ENCODE results near the gene ST8SIA6.
"Not testable (repeated sequence)": the region's sequence is repeated elsewhere in the genome, so short reads cannot be mapped to it uniquely, and the experiment has no call there.

The ST8SIA6 gene

GRCh38 chr10:17450024-17450423 is 4.4 kb downstream of the ST8SIA6 start:
- DNase-seq (ENCODE audit: low spot score) = no peak
- Mint-ChIP-seq H3K27me3 (ENCODE audit: low read depth) (peaks cover 52% of the 10 kb centered on the region), H3K27ac (no peak overlapping the region), H3K4me1 (ENCODE audit: low read depth) (peaks cover 15% of the 10 kb centered on the region), H3K9me3 (peaks cover 21% of the 10 kb centered on the region), H3K4me3 (no peak overlapping the region), H3K36me3 (ENCODE audit: low read depth) (peaks cover 10% of the 10 kb centered on the region)

- DNase-seq (ENCODE audit: low spot score) = no peak
- H3K9me3 Mint-ChIP-seq = peaks cover 21% of the 10 kb centered on the region
- H3K4me1 Mint-ChIP-seq (ENCODE audit: low read depth) = peaks cover 22% of the 10 kb centered on the region
- H3K4me3 Mint-ChIP-seq = no peak overlapping the region
- H3K36me3 Mint-ChIP-seq (ENCODE audit: low read depth) = peaks cover 7% of the 10 kb centered on the region
- peaks cover 22% of the 10 kb centered on the region for H3K27me3 Mint-ChIP-seq (ENCODE audit: low read depth)
- no peak overlapping the region for H3K27ac Mint-ChIP-seq
Measured at GRCh38 chr10:17445400-17445998, 8.9 kb downstream of the ST8SIA6 start.

GRCh38 chr10:17444388-17444714 is 10.0 kb downstream of the ST8SIA6 start:
- peak overlapping the region; percentile 45 for H3K27ac Mint-ChIP-seq
- peaks cover 4% of the 10 kb centered on the region for H3K36me3 Mint-ChIP-seq (ENCODE audit: low read depth)
- H3K4me1 Mint-ChIP-seq (ENCODE audit: low read depth) = peaks cover 22% of the 10 kb centered on the region
- DNase-seq (ENCODE audit: low spot score) = no peak
- peaks cover 21% of the 10 kb centered on the region for H3K27me3 Mint-ChIP-seq (ENCODE audit: low read depth)
- H3K4me3 Mint-ChIP-seq = peak overlapping the region; percentile 56
- H3K9me3 Mint-ChIP-seq = peaks cover 16% of the 10 kb centered on the region

GRCh38 chr10:17443707-17444387 is 10.5 kb downstream of the ST8SIA6 start:
- H3K9me3 Mint-ChIP-seq = peaks cover 14% of the 10 kb centered on the region
- H3K36me3 Mint-ChIP-seq (ENCODE audit: low read depth) = peaks cover 3% of the 10 kb centered on the region
- H3K4me3 Mint-ChIP-seq = peak overlapping the region; percentile 56
- peak; percentile 38 for DNase-seq (ENCODE audit: low spot score)
- H3K27me3 Mint-ChIP-seq (ENCODE audit: low read depth) = peaks cover 20% of the 10 kb centered on the region
- H3K4me1 Mint-ChIP-seq (ENCODE audit: low read depth) = peaks cover 22% of the 10 kb centered on the region
- peak overlapping the region; percentile 45 for H3K27ac Mint-ChIP-seq

- H3K9me3 Mint-ChIP-seq = peaks cover 5% of the 10 kb centered on the region
- no peak overlapping the region for H3K27ac Mint-ChIP-seq
- peaks cover 45% of the 10 kb centered on the region for H3K27me3 Mint-ChIP-seq (ENCODE audit: low read depth)
- no peak overlapping the region for H3K4me3 Mint-ChIP-seq
- H3K4me1 Mint-ChIP-seq (ENCODE audit: low read depth) = peaks cover 5% of the 10 kb centered on the region
- no peak for DNase-seq (ENCODE audit: low spot score)
- no peaks in the 10 kb centered on the region for H3K36me3 Mint-ChIP-seq (ENCODE audit: low read depth)
Measured at GRCh38 chr10:17438583-17438982, 15.8 kb downstream of the ST8SIA6 start.

- H3K9me3 Mint-ChIP-seq; H3K27ac Mint-ChIP-seq; DNase-seq (ENCODE audit: low spot score); H3K4me3 Mint-ChIP-seq; H3K4me1 Mint-ChIP-seq (ENCODE audit: low read depth); H3K36me3 Mint-ChIP-seq (ENCODE audit: low read depth): not testable (repeated sequence)
- H3K27me3 Mint-ChIP-seq (ENCODE audit: low read depth) = peaks cover 52% of the 10 kb centered on the region
Measured at GRCh38 chr10:17436578-17436977, 17.8 kb downstream of the ST8SIA6 start.

GRCh38 chr10:17435953-17436352 is 18.4 kb downstream of the ST8SIA6 start:
- no peak overlapping the region for H3K27ac Mint-ChIP-seq
- H3K27me3 Mint-ChIP-seq (ENCODE audit: low read depth) = peaks cover 52% of the 10 kb centered on the region
- no peak for DNase-seq (ENCODE audit: low spot score)
- peaks cover 5% of the 10 kb centered on the region for H3K9me3 Mint-ChIP-seq
- H3K36me3 Mint-ChIP-seq (ENCODE audit: low read depth) = no peaks in the 10 kb centered on the region
- H3K4me1 Mint-ChIP-seq (ENCODE audit: low read depth) = peaks cover 6% of the 10 kb centered on the region
- H3K4me3 Mint-ChIP-seq = no peak overlapping the region

- no peak for DNase-seq (ENCODE audit: low spot score)
- Mint-ChIP-seq H3K9me3 (peaks cover 5% of the 10 kb centered on the region), H3K36me3 (ENCODE audit: low read depth) (no peaks in the 10 kb centered on the region), H3K4me3 (no peak overlapping the region), H3K27me3 (ENCODE audit: low read depth) (peaks cover 47% of the 10 kb centered on the region), H3K4me1 (ENCODE audit: low read depth) (peaks cover 12% of the 10 kb centered on the region), H3K27ac (no peak overlapping the region)
Measured at GRCh38 chr10:17435187-17435586, 19.2 kb downstream of the ST8SIA6 start.

GRCh38 chr10:17432723-17433122 is 21.7 kb downstream of the ST8SIA6 start:
- H3K36me3 Mint-ChIP-seq (ENCODE audit: low read depth) = no peaks in the 10 kb centered on the region
- H3K9me3 Mint-ChIP-seq = peaks cover 5% of the 10 kb centered on the region
- H3K4me3 Mint-ChIP-seq = no peak overlapping the region
- no peak overlapping the region for H3K27ac Mint-ChIP-seq
- no peak for DNase-seq (ENCODE audit: low spot score)
- peaks cover 36% of the 10 kb centered on the region for H3K4me1 Mint-ChIP-seq (ENCODE audit: low read depth)
- peaks cover 32% of the 10 kb centered on the region for H3K27me3 Mint-ChIP-seq (ENCODE audit: low read depth)

- H3K4me3 Mint-ChIP-seq = no peak overlapping the region
Measured at GRCh38 chr10:17431871-17432311, 22.5 kb downstream of the ST8SIA6 start.

GRCh38 chr10:17430647-17431355 is 23.6 kb downstream of the ST8SIA6 start:
- H3K27me3 Mint-ChIP-seq (ENCODE audit: low read depth) = peaks cover 24% of the 10 kb centered on the region
- H3K36me3 Mint-ChIP-seq (ENCODE audit: low read depth) = peaks cover 4% of the 10 kb centered on the region
- no peak overlapping the region for H3K4me3 Mint-ChIP-seq
- peaks cover 51% of the 10 kb centered on the region for H3K4me1 Mint-ChIP-seq (ENCODE audit: low read depth)
- no peaks in the 10 kb centered on the region for H3K9me3 Mint-ChIP-seq
- H3K27ac Mint-ChIP-seq = peak overlapping the region; percentile 70
- DNase-seq (ENCODE audit: low spot score) = peak; percentile 29

More at GRCh38 chr10:17431871-17432311, 22.5 kb downstream of the ST8SIA6 start:
- H3K9me3 Mint-ChIP-seq = peaks cover 3% of the 10 kb centered on the region
- peaks cover 3% of the 10 kb centered on the region for H3K36me3 Mint-ChIP-seq (ENCODE audit: low read depth)
- H3K4me1 Mint-ChIP-seq (ENCODE audit: low read depth) = peaks cover 45% of the 10 kb centered on the region
- H3K27me3 Mint-ChIP-seq (ENCODE audit: low read depth) = peaks cover 28% of the 10 kb centered on the region
- no peak overlapping the region for H3K27ac Mint-ChIP-seq
- no peak for DNase-seq (ENCODE audit: low spot score)

GRCh38 chr10:17429490-17429889 is 24.9 kb downstream of the ST8SIA6 start:
- H3K27me3 Mint-ChIP-seq (ENCODE audit: low read depth) = peaks cover 20% of the 10 kb centered on the region
- peak overlapping the region; percentile 76 for H3K4me3 Mint-ChIP-seq
- no peaks in the 10 kb centered on the region for H3K9me3 Mint-ChIP-seq
- no peak for DNase-seq (ENCODE audit: low spot score)
- H3K36me3 Mint-ChIP-seq (ENCODE audit: low read depth) = peaks cover 4% of the 10 kb centered on the region
- peak overlapping the region; percentile 96 for H3K27ac Mint-ChIP-seq
- peaks cover 57% of the 10 kb centered on the region for H3K4me1 Mint-ChIP-seq (ENCODE audit: low read depth)

- H3K27ac Mint-ChIP-seq = peak overlapping the region; percentile 96
Measured at GRCh38 chr10:17428351-17429097, 25.9 kb downstream of the ST8SIA6 start.

More at GRCh38 chr10:17428351-17429097, 25.9 kb downstream of the ST8SIA6 start:
- Mint-ChIP-seq H3K9me3 (no peaks in the 10 kb centered on the region), H3K4me3 (peak overlapping the region; percentile 76), H3K4me1 (ENCODE audit: low read depth) (peaks cover 65% of the 10 kb centered on the region), H3K36me3 (ENCODE audit: low read depth) (peaks cover 4% of the 10 kb centered on the region), H3K27me3 (ENCODE audit: low read depth) (peaks cover 10% of the 10 kb centered on the region)
- DNase-seq (ENCODE audit: low spot score) = peak; percentile 68

All from T-helper 2 cell treated with Interferon-gamma antibody and Interleukin-4, amounts not matched to agents 5 μg/mL and 100 μg/mL, for 36 hours (primary cell).